Hematopoietic multipotent progenitor cell treated with erythropoietin and hydrocortisone succinate and interleukin-3 and kit ligand, for 6 days (in vitro differentiated cells): ENCODE results near the gene EPS8L3.
"Not testable (repeated sequence)": the region's sequence is repeated elsewhere in the genome, so short reads cannot be mapped to it uniquely, and the experiment has no call there.

Experiments
- DNase-seq: peaks from one replicate; pipeline ENCODE4 v3.0.0-alpha.2; 2015

Gene EPS8L3

DNA sequence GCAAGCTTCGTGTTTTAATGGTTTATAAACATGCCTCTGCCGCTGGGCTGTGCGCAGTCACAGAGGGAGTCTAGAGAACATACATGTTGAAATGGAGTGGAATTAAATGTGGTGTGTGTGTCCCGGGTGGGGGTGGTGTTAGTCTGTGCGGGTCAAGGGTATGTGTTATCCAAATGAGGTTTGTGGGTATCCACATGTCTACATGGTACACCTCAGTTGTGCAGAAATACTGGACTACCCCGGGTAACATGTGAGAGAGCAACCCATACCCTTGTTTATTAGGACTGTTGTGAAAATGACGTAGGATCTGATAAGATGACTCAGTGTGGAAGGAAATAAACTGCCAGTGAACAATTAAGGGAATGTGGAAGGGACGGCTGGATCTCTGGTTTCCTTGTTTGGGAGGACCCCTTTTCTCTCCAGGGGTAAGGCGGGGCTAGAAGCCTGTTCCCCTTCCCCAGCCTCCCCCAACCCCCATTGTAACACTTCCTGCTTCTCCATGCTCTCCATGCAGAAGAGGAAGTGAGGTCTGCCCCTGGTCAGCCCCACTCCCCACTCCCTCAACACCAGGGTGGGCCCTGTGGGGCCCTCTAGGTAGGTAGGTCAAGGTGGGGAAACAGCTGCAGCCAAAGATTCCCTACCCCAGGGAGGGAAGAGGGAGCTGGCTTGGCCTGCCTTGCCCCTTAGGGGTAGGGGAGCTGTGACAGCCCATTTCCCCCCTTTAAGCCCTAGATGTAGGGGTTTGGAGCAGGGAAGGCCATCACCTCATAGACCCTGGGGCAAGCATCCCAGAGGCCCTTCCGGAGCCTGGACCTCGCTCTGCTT lies 690 bp downstream of the EPS8L3 start:
- DNase-seq, result peak; percentile 57

DNA sequence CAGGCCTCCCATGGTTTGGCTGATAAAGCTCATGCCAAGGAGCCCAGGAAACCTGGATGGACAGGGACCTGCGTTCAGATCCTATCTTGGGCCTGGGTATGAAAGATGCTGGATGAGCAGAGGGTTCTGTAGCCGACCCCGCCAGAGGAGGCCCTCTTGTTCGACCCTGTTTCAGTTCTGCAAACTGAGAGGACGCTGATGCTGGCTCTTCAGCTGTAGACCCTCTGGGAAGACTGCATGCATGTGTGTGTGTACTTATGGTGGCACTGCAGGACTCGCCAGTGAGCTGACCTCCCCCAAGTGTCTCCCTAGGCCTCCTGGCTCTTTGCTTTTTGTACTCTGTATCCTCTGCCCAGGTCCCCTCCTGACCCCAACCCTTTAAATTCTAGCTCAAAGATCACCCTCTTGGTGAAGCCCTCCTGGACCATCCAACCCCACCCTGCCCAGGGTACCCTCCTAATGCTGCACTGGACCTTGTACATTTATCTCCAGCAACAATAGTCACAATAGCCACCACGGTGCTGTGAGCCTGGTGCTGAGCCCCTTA lies 1.6 kb downstream of the EPS8L3 start:
- DNase-seq, result no peak

DNA sequence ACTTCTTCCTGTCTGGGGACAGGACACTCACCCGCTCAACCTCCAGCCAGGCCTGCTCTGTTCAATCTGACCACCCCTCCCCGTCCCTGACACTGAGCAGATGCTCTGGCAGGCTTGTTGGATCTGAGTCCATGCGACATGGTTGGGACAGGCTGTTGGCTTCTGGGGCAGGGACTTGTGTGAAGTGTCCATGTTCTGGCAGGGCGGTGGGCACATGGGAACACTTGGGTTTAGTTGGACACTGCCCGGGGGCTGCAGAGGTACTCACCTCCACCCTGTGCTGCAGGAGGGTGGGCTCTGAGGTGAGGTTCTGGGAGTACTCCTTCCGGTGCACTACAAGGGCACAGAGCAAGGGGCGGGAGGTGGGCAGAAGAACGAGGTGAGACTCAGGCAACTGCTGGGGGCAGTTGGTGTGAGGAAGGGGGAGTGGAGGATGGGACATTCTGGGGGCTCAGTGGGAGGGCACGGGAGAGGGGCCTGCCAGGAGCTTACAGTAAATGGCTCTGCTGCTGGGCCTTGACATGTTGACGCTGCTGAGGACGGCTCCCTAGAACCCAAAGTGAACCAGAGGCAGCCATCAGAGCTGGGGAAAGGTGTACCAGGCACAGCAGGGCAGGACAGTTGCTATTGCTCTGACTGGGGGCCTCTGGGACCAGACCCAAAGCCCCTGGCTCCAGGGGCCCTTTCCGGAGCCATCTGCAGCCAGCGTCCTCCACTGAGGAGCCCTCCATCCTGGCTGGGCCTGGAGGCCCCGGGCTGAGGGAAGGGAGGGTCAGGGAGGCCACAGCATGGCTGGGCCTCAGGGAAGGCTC lies 2.3 kb downstream of the EPS8L3 start:
- DNase-seq, result no peak

DNA sequence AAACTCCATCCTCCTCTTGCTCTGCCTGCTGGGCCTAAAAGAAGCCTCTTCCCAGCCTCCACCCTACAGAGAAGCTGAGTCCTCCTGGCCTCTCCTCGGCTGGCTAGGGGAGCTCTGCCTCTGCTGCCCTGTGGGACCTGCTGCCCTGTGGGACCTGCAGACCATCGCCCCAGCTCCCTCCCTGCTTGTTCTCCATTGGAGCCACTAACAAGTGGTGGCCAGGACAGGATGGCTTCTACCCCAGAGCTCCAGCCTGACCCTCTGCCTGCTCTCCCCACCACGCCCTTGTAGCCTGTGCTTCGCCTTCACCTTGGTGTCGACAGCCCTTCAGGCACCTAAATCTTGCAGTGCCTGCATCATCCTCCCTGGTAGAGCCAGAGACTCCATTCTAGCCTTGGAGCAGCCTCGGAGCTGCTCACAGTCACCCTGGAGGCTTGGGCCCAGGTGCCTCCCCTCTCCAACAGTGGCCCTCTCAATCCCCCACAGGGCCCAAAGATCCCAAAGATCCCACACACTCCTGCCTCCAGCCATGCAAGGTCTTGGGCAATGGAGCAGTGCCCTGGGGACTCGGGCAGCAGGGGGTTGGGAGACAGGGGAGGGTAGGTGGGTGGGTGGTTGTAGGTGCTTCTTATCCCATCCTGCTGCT lies 3.0 kb downstream of the EPS8L3 start:
- no peak for DNase-seq

DNA sequence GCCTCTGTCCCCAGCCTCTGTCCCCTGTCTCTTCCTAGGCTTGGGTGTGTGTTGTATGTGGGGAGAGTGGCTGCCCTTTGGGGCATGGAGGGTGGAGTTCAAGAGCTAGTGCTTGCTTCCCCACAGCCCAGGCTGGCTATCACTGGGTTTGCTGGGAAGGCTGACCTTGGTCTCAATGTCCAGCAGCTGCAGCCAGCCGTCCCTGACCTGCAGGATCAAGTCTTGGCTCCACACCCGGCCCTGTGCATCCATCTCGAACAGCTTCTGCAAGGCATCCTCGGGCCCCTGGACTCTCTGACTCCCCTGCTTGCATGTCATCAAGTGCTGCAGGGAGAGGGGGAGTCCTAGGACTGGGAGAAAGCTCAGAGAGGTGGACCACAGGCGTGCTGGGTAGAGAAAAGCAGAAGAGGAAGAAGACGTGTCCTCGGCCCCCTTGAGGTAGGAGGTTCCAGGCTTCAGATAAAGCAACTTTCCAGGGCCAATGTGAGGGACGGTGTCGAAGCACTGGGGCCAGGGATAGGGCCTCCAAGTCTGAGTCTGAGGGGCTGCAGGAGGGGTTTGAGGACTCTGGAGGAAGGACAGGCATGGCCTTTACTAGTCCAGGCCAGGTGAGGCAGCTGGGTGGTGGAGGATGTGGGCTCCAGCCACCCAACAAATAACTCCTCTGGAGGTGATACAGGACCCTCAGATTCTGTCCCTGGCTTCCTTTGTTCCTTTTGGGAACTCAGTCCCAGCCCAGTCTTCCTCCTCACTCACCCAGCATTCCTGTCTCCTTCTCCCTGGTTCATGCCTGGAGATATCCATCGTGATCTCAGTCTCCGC lies 4.0 kb downstream of the EPS8L3 start:
- no peak for DNase-seq

DNA sequence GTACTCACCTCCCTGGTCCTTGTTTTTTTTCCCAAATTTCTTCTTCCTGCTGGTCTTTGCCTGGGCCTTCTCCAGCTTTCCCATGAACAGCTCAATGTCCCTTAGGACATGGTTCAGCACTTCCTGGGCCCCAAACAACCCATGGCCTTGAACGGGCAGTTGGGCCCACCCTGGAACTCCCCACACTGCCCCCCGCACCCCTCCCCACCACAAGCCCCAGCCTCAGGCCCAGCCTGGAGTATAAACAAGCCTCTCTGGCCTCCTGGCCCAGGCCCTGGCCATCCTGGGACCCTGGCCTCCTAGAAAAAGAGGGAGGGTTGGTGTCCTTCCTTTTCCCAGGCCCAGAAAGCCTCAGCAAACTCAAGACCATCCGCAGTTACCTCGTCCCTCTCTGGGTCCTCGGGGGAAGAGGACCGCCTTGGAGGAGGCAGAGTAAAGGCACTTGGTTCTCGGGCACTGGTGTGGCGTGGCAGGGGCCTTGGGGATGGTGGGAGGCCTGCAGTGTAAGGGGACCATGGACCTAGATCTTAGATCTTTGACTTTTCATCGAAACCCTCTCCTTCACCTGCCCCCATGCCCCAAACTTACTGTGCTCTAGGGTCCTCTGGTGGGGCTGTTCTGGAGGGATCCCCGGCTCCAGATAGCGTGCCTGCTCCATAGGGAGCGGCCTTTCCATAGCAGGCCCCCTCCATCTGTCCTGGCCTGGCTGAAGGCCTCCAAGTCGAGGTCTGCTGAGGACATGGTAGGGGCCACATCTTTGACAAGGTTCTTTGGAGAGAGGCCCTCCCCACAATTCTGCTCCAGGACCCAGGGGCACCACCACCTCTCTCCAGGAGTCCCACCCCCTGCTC lies 5.6 kb downstream of the EPS8L3 start:
- DNase-seq, result no peak

DNA sequence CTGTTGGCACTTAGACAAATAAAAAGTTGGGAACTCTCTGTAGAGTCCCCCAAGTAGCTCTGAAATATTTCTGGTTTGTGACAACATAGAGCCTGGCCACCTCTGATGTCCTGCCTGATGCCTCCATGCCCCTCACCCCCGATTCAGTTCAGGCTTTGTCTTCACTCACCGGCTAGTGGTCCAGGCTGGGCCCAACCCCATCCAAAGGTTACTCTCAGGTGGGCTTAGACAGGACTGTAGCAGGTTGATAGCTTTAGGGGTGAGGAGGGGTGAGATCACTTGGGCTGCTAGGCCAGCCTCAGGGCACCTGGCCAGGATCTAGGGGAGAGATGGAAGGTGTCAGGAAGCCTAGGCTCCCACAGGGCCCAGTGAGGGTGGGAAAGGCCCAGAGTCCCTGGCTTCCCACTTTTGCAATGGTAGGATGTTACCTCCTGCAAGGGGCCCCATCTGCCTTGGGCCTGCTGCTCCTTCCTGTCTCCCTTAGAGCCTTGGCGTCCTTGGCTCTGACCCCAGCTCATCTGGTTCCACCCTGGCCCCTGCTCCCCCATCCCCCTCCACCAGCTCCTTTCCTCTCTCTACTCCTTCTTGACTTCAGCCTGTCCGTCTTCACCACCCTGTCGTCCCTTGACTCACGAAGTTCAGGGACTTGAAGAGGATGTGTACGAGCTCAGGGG lies 6.7 kb downstream of the EPS8L3 start:
- no peak for DNase-seq

DNA sequence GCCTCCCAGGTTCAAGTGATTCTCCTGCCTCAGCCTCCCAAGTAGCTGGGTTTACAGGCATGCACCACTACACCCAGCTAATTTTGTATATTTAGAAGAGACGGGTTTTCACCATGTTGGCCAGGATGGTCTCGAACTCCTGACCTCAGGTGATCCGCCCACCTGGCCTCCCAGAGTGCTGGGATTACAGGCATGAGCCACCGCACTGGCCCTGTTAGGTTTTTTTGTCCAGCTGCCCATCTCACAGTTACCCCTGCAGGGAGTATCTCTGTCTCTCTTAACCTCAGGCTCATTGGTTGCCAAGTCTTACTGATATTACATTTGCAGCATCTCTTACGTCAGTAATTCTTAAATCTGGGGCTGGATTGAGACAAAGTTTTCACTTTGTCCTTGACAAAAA lies 7.4 kb downstream of the EPS8L3 start:
- DNase-seq, result not testable (repeated sequence)

DNA sequence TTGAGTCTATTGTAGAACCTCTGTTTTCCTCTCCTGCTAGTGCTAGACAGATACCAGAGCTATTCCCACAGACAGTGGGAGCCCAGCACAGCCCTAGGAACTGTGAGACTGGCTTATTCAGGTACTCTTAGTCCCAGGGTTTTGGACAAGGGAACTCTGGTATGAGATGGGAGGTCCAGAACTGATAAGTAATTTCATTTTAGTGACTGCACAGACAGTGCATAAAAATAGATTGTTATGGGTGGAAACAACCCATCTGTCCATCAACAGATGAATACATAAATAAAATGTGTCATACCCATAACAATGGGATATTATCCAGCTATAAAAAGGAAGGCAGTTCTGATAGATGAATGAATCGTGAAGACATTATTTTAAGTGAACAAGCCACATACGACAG lies 9.0 kb downstream of the EPS8L3 start:
- no peak for DNase-seq

DNA sequence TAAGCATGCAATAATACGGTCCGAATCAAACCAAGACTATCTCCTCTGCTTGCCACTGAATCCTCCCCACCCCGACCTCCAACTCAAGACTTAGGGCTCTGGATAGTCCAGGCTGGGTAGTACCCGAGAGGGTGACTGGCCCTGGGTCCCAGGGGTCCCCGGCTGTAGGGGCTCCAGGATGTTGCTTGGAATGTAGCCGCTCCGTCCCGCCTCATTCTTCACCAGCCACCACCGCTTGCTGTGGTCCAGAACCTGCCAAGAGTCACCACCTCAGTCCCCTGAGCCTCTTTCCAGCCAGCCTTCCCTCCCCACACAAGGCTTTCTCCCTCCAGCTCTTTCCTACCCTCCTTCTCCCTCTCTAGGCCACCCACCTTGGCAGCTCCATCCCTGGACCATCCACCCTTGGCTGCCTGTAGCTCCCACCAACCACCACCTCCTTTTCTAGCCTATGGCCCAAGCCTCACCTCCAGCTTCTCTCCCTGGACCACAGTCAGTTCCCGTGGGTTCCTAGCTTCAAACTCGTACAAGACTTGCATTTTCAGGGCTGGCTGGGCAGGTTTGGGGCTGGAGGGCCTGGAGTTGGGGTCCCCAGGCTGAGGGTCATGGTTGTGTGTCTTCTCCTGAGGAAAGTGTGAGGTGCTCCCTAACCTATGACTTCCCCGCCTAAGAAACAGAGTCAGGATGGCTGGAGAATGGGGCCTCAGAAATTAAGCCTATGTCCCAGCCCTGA lies 12.0 kb downstream of the EPS8L3 start:
- DNase-seq, result no peak

DNA sequence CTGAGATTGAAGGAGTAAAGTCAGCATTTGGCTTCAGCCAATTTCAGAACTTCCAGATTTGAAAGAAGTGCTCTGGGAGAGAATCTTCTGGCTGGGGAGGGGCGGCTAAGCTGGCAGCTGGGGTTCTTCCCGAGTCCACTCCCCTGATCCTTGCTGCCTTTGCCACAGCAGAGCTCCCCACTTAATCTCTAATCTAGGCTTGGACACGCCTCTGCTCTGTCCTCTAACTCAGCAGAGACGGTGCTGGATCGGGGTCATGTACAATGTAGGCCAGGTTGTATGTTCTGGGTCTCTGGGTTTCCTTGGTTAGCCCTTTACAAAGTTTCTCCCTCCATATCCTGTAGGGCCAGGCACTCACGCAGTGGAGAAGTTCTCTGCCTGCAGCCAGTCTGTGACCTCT lies 12.8 kb downstream of the EPS8L3 start:
- no peak for DNase-seq

DNA sequence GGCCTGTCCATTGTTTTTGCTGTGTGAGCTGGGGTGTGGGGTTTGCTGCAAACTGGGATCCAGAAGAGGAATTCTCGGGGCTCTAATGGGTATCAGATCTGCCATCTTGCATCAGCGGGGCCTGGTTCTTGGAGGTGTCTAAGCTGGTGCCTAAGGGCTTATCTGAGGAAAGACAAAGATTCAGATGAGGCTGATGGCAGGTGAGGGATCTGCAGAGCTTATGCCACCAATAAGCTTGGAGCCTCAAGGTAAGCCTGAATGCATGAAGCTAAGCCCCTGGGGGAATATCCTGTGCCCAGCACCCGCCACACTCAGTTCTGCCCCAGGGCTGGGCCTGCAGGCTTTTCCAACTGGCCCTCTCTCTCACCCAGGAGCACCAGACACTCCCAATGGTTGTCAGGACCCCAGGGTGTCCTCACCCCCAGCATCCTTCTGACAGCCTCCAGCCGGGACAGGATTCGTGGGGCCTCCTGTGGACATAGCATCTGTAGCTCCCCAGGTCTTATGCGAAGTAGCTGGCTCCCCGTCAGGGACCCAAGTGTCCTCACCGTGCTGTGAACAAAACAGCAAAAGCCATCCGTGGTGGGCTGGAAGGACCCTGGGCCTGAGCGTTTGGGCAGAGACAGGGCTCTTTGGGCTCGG lies 13.4 kb downstream of the EPS8L3 start:
- DNase-seq, result no peak

DNA sequence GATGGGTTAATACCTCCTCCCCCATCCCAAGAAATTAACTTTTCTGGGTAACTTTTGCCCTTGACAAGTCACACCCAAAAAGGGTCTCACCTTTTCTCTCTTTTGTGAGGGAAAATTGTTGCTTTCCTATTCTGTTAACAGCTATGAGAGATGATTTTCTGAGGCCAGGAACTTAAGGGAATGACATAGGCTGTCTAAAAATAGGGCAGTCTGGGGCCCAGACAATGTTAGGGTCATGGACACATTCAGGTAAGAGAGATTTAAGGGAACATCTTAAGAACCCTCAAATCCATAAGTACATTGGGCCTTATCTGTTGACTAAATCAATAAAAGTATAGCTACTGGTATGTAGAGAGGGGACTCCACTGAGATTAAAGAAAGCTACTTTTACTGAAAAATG lies 14.5 kb downstream of the EPS8L3 start:
- no peak for DNase-seq

DNA sequence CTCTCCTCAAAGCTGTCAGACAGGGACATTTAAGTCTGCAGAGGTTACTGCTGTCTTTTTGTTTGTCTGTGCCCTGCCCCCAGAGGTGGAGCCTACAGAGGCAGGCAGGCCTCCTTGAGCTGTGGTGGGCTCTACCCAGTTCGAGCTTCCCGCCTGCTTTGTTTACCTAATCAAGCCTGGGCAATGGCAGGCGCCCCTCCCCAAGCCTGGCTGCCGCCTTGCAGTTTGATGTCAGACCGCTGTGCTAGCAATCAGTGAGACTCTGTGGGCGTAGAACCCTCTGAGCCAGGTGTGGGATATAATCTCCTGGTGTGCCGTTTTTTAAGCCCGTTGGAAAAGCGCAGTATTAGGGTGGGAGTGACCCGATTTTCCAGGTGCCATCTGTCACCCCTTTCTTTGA lies 15.4 kb downstream of the EPS8L3 start:
- not testable (repeated sequence) for DNase-seq

DNA sequence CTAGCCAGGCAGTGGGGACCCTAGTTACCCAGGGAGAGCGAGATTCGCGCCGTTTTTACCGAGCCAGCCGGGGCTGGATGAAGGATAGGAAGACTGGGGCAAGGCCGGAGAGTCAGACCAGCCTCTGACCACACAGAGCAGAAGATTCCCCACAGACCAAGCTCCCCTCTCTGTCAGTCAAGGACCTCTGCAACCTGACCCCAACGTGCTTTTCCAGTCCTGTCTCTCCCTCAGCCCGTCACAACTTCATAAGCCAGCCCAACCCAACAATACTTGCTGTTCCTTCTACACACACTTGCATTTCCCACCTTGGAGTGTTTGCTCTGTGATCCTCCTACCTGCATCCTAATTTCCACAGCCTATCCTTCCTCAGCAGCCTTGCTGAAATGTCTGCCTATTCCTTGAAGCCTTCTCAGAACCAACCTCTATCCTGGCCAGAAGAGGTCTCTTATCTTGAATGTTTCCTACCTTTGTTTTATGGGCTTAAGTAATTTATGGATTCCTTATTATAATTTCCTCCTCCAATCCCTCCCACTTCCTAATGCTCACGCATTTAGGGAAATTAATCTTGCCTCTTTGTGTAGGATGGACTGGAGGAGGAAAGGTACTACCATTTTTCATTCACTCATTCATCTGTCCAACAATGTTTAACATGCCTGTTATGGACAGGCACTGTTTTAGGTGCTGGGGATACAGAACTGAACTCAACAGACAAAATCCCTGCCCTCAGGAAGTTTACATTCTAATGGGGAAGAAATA lies 22.9 kb downstream of the EPS8L3 start, which contains the start of gene GSTM3:
TSS of gene GSTM3 (minus strand) at position 424 of the 759 bp plus-strand sequence. CDS start 751 bp downstream, outside the sequence.
- DNase-seq, result no peak

DNA sequence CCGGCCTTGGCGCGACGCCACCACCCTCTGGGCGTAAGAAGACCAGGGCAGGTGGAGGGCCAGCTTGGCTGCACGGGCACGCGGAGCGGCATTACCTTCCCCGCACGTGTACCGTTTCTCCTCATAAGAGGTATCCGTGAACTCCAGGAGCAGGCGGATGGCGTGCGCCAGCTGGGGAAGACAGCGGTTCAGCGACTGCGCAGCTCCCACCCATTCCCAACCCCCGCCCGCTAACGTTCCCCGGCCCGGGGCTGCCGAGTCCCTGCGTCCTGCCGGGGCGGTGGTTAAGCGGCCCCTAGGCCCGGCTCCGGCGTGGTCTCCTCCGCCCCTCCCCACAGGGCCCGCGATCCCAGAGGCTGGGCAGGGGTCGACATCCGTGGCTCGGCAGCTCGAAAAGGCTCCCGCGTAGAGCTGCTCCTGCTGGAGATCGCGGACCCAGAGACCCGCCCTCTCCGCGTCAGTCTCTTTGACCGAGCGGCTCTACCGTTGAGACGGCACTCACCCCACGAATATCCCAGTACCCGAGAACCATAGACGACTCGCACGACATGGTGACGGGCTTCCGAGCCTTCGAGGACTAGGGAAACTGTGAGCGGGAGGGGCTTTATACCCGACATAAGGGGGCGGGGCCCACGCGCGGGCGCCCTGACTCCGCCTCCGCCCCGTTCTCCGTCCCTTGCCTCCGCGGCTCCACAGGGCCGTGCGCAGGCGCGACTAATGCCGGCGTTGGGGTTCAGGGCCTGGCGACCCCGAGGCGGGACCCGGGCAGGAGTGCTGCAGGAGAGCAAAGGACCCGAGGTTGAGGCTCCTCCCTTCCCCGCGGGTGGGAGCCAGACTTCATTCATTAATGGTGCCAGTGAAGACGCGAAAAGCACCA lies 23.7 kb downstream of the EPS8L3 start:
- peak; percentile 84 for DNase-seq

DNA sequence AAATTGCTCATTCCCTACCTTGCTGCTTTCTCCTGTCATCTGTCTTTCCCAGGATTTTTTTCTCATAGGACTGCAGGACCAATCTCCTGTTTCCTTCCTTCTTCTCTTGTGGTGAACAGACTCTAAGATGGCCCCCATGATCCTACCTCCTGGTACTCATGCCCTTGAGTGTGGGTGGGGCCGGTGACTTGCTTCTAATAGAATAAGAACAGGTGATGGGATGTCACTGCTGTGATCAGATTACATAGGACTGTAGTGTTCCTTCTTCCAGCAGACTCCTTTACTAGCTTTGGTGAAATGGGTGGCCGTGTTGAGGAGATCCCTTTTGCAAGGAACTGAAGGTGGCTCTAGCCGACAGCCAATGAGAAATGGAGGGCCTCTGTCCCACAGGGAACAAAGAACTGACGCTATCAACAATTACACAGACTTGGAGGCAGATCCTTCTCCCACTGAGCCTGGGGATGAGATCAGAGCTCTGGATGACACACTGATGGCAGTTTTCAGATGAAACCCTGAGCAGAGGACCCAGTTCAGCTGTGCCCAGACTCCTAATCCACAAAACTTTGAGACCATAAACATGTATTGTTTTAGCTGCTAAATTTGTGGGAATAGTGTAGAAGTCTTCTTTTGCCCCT lies 30.4 kb downstream of the EPS8L3 start:
- no peak for DNase-seq
